ENCODE results near the gene TNFAIP8L3.

TNFAIP8L3 gene

GRCh38 chr15:51089041-51089440, 5.7 kb downstream of the TNFAIP8L3 start:
- DNase-seq = no peak

GRCh38 chr15:51088585-51088984, 6.1 kb downstream of the TNFAIP8L3 start:
- DNase-seq = no peak

- no peak for DNase-seq
These were observed 7.2 kb downstream of the TNFAIP8L3 start for GRCh38 chr15:51087513-51087912.

- DNase-seq = no peak
These were observed 8.3 kb downstream of the TNFAIP8L3 start for GRCh38 chr15:51086409-51086808.

GRCh38 chr15:51085764-51086163, 8.9 kb downstream of the TNFAIP8L3 start:
- DNase-seq = no peak

- DNase-seq = no peak
These were observed 11.0 kb downstream of the TNFAIP8L3 start for GRCh38 chr15:51083641-51084166.

- no peak for DNase-seq
These were observed 12.5 kb downstream of the TNFAIP8L3 start for GRCh38 chr15:51082246-51082645.

GRCh38 chr15:51080286-51080685, 14.4 kb downstream of the TNFAIP8L3 start:
- DNase-seq = no peak

GRCh38 chr15:51079226-51079625, 15.5 kb downstream of the TNFAIP8L3 start:
- DNase-seq = no peak

GRCh38 chr15:51077221-51078153, 17.2 kb downstream of the TNFAIP8L3 start:
- DNase-seq = no peak

- no peak for DNase-seq
These were observed 18.0 kb downstream of the TNFAIP8L3 start for GRCh38 chr15:51076524-51077220.

- no peak for DNase-seq
These were observed 18.7 kb downstream of the TNFAIP8L3 start for GRCh38 chr15:51075826-51076523.

- DNase-seq = no peak
These were observed 19.3 kb downstream of the TNFAIP8L3 start for GRCh38 chr15:51075364-51075763.

- DNase-seq = no peak
These were observed 19.8 kb downstream of the TNFAIP8L3 start for GRCh38 chr15:51074926-51075325.

GRCh38 chr15:51071578-51071977, 23.1 kb downstream of the TNFAIP8L3 start:
- DNase-seq = no peak

- no peak for DNase-seq
These were observed 24.7 kb downstream of the TNFAIP8L3 start for GRCh38 chr15:51069983-51070382.

GRCh38 chr15:51067510-51067909, 27.2 kb downstream of the TNFAIP8L3 start:
- DNase-seq = no peak

- DNase-seq = no peak
These were observed 28.9 kb downstream of the TNFAIP8L3 start for GRCh38 chr15:51065781-51066180.

GRCh38 chr15:51065261-51065660, 29.4 kb downstream of the TNFAIP8L3 start:
- DNase-seq = no peak

GRCh38 chr15:51062736-51063135, 32.0 kb downstream of the TNFAIP8L3 start:
- no peak for DNase-seq

GRCh38 chr15:51060030-51060673, 34.6 kb downstream of the TNFAIP8L3 start:
- DNase-seq = no peak

- DNase-seq = no peak
These were observed 40.2 kb downstream of the TNFAIP8L3 start for GRCh38 chr15:51054535-51054934.

GRCh38 chr15:51053571-51053970, 41.1 kb downstream of the TNFAIP8L3 start:
- no peak for DNase-seq
